GM20000 (cell line): ENCODE data around the gene NRROS.
A peak's percentile ranks its signal among the peaks of the same experiment; 100 is the strongest.

ENCODE experiments used
- DNase-seq: peaks from one replicate; pipeline ENCODE4 v3.0.0; 2012; ENCODE audit warnings: low spot score
- CTCF ChIP-seq: IDR thresholded peaks from 2 replicates; pipeline ENCODE4 v1.5.1; 2012; ENCODE audit warnings: mild to moderate bottlenecking, control low read depth; ENCODE audit errors: extremely low read depth, missing control alignments

The NRROS gene

GRCh38 chr3:196625331-196625730, 14.2 kb upstream of the NRROS start:
- DNase-seq, result no peak
- TF ChIP-seq CTCF, result no peak

GRCh38 chr3:196627918-196628231, 11.6 kb upstream of the NRROS start:
- no peak for TF ChIP-seq CTCF
- no peak for DNase-seq

DNA sequence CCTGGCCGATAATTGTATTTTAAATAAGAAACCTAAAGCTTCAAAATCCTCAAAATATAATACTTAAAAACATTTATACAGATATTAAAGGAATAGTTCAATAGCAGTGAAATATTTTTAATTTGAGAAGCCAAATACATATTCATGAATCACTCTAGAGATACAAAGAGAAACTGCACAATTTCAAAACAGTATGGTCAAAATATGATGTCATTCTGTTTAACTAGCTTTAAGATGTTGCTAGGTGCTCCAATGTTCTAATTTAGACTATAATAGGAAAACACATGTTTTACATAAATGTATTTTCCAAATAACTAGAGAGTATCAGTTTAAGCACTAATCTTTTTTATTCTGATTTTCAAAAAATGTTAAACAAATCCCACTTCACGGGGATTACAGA, 10.3 kb upstream of the NRROS start:
- no peak for DNase-seq
- no peak for TF ChIP-seq CTCF

DNA sequence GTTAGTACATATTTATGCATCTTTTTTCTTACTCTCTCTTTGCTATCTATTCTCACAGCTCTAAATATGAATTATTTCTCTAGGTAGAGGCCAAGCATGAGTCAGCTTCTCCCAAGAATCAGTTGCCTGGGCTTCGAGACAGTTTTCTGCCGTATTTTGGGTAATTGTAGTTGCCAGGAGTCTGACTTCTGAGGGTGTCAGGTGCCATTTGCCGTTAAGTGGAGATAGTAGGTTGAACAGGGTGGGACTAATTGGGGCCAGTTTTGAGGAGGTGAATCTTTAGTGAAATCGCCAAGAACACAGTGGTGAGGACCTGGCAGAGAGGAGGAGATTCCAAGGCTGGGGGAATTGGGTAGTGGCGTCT, 7.8 kb upstream of the NRROS start:
- TF ChIP-seq CTCF, result no peak
- no peak for DNase-seq

GRCh38 chr3:196632046-196632751, 7.3 kb upstream of the NRROS start:
- TF ChIP-seq CTCF, result peak; percentile 34
- DNase-seq, result peak; percentile 86

DNA sequence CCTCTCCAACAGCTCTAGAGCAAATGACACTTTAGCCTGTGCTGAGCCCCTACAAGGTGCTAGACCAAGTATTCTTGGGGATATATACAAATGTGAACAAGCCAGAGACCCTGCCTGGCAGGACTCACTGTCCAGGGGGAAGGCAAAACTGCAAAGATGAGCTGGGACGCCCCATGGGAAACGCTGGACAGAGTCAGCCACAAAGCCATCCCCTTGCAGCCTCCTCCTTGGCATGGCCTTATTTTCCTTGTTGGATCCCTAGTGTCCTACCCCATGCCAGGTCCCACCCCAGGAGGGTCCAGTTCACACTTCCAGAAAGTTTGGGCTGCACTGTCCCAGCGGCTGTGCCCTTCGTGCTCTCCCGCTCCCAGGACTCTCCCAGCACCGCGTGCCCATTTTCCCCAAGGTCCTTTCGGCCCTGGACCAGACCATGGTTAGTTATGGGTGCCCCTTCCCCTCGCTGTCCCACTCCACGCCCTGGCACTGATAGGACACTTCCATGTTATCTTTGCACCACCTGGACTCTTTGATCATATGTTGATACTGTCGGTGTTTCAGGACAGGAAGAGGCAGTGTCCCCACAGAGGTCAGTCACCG, 5.8 kb upstream of the NRROS start:
- no peak for DNase-seq
- TF ChIP-seq CTCF, result no peak

GRCh38 chr3:196634224-196634623, 5.3 kb upstream of the NRROS start:
- TF ChIP-seq CTCF, result no peak
- peak; percentile 47 for DNase-seq
